NOMO-1 (cell line): Measurements from ENCODE around the gene AATF.

ENCODE experiments used
- DNase-seq, 2 experiments: peaks; one replicate each; lab custom pipeline; 2025; ENCODE audit not compliant: unreplicated experiment in 2 of 2; lab: John Stamatoyannopoulos, UW

AATF gene, protein sequence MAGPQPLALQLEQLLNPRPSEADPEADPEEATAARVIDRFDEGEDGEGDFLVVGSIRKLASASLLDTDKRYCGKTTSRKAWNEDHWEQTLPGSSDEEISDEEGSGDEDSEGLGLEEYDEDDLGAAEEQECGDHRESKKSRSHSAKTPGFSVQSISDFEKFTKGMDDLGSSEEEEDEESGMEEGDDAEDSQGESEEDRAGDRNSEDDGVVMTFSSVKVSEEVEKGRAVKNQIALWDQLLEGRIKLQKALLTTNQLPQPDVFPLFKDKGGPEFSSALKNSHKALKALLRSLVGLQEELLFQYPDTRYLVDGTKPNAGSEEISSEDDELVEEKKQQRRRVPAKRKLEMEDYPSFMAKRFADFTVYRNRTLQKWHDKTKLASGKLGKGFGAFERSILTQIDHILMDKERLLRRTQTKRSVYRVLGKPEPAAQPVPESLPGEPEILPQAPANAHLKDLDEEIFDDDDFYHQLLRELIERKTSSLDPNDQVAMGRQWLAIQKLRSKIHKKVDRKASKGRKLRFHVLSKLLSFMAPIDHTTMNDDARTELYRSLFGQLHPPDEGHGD

DNA sequence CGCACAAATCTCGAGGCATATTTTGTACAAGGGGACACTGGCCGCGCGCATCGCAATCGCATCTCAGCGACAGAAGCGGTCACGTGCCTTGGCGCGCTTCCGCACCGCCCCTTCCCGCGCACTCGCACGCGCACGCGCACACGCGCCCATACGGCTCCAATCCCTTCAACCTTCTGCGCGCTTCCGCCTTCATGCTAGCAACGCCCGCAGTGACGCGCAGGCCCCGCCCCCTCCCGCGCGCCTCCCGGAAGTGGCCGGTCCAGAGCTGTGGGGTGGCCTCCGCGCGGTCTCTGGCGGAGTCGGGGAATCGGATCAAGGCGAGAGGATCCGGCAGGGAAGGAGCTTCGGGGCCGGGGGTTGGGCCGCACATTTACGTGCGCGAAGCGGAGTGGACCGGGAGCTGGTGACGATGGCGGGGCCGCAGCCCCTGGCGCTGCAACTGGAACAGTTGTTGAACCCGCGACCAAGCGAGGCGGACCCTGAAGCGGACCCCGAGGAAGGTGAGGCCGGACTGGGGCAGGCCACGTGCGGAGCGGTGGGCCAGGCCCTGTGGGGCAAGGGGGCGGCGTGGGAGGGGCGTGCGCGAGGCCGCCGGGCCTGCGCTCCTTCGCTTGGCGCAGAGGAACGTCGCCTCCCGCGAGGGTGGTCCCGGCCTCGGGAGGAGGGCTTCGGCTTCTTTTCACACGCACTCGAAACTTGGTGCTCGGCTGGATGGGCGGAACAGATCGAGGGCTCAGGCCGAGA is at the start of gene AATF:
Gene AATF (plus strand): TSS at position 238 of the 744 bp plus-strand sequence. CDS start 172 bp downstream, at position 410.
- peak; percentile 94 to 95 for DNase-seq

DNA sequence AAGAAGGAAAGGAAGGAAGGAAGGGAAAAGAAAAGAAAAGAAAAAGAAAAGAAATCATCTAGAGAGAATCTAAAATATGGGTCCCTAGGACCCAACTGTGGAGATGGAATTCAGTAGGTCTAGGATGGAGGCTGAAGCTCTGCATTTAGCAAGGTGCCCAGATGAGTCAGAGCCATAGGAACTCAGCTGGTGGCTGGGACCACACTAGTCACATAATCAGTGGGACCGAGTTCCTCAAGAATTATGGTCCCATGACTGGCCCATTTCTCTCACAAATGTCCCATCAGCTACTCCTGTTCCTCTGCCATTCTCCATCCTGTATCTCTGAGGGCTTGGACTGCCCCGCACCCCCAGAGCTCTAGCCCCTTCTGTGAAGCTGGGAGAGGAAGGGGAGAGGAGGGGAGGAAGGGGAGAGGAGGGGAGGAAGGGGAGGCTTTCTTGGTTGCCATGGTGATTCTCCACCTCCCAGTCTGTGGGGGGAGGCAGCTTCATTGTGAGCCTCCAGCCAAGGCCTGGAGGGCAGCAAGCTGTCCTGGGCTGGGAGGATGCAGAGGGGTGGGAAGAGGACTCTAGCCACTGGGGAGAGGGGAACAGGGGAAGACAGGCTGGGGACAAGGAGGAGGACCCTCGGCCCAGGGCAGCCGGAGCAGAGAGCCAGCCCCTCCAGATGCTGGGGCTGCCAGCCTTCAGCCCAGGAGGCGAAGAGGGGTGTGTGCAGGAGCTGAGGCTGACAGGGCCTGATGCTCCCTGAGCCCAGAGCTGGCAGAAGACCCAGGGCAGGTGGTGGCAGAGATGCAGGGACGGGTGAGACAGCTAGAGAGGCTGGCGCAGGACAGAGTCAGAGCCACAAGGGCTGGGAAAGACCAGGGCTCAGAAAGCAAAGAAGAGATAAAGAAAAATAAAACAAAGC is 49.2 kb upstream of the AATF start:
- DNase-seq = no peak

- no peak for DNase-seq
These were observed 48.6 kb upstream of the AATF start for GRCh38 chr17:36900160-36900512.

DNA sequence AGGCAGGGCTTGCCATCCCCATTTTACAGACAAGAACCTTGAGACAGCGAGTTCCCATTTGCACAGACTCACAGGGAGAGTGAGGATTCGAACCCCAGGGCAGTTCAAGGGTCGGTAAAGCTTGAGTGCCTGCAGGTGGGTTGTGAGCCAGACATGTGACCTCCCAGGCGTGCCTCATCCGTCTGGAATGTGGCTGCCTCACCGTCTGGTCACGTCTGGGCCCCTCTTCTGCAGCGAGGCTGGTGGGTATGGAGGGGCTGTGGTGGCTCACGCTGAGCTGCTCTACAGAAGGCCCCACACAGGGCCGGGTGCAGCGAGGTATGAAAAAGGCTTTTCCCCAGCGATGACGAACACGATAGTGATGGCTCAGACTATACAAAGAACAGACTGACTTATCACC is 47.2 kb upstream of the AATF start:
- no peak for DNase-seq

DNA sequence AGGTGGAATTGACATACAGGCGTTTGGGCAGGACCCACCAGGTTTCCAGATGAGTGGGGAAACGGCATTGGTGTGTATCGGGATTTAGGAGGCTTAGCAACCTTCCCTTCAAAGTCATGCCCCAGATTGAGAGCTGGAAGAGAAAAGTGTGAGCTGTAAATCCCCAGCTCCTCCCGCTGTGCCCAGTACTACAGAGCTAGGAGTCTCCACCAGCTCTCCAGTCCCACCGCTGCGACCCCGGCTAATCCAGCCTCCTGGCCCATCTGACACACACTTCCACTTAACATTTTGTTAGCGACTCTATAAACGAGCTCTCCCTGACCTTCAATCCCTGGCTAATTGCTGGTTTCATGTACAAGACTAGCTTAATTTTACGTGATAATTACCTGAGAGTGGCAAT is 41.3 kb upstream of the AATF start:
- no peak for DNase-seq

DNA sequence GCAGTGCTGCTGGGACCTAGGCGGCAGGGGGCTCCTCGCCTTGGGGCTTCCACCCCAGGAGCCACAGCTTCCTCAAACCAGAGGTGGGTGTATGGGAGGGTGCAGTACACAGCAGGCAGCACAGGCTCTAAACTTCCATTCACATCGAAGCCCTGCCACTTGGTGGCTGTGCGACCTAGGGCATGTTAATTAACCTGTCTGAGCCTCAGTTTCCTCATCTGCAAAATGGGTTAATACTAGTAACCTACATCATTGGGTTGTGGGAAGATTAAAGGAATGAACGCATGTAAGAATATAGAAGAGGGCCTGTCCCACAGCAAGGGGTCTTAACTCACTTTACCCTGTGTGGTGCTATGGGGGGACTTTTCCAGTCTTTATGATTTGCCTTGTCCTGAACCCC is 38.2 kb upstream of the AATF start:
- DNase-seq = no peak

DNA sequence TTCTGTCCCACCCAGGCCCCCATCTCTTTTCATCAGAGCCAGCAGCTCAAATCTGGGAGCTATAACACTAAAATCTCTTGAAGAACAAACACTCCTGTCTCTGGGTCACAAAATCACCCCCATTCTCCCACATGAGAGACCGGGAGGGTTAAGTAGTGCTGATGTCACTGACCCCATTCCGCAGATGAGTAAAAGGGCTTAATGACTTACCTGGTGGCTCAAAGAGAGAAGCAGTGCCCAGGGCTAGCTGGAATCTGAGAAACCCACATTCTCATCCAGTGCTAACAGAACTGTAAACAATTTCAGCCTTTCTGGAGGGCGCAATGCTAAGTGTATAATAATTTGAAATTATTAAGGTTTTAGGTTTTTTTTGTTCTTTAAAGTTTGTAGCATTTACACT is 37.8 kb upstream of the AATF start:
- no peak for DNase-seq

GRCh38 chr17:36913132-36913531 is 35.6 kb upstream of the AATF start:
- no peak for DNase-seq

GRCh38 chr17:36918211-36918691 is 30.5 kb upstream of the AATF start:
- no peak for DNase-seq

DNA sequence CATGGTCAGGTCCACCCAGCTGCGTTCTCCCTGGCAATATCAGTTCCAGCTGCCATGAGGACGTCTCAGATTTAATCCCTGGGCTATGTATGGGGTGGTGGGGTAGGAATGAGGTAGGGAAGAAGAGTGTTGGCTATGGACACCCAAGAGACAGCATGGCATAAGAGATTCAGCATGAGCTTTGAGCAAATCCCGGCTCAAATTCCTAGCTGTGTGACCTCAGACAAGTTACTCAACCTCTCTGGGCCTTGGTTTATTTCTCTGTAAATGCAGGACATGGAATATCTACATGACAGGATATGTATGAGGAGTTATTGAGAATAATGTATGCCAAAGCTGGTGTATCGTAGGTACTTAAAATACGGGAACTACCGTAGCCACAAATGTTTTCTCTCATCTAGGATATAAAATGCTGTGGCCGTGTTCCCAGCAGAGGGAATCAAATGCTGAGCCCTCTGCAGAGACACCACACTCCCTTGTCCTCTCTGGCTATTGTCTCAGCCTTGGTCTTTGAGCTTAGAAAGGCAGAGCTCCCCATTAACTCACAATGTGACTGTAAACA is 29.3 kb upstream of the AATF start:
- DNase-seq = no peak

- DNase-seq = no peak
These were observed 28.4 kb upstream of the AATF start for GRCh38 chr17:36920032-36921005.

DNA sequence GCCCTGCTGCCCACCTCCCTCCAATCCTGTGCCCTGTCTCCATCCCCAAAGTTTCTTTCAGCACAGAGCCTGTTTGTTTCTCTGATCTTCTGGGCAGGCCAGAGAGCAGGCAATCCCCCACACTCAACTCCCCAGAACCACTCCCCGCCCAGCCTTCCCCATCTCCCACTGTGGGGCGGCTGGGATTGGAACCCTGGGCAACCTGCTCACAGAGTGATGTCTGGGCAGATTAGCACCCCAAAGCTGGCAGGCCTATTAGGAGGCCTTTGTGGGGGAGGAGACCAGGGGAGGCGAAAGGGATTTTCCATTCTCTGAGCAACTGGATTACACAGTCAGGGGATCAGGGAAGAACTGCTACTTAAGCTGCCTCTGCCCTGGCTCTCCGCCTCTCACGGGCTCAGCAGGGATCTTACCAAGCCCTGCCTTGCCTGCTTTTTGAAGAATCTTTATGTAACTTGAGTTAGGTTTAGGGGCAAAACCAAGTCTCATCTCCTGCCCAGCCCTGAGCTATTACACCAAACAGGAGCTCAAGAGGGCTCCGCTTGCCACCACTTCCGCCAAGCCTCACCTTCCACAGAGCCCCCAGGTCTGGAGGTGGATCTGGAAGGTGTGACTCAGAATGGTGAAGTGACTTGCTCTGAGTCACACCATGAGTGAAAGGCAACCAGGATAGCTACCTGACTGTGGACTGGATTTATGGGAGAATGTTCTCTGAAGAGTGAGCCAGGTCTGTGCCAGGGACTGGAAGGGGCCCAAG is 27.5 kb upstream of the AATF start:
- DNase-seq = no peak

DNA sequence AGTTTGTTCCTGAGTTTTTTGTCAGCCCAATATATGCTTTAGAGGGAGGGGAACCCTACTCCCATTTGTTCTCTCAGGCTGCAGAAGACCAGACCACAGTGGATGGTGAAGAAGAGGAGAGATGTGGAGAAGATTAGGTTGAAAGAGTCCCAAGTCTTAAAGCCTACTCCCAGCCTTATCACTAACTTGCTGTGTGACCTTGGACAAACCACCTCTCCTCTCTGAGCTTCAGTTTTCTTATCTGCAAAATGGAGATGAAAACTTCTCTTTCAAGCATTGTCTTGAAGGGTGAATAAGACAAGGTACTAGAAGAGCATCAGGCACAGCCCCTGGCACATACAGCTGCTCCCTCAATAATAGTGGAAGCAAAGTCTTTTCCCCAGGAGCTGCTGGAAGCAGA is 26.6 kb upstream of the AATF start:
- no peak for DNase-seq

- DNase-seq = no peak
These were observed 24.9 kb upstream of the AATF start for GRCh38 chr17:36923814-36924221.

DNA sequence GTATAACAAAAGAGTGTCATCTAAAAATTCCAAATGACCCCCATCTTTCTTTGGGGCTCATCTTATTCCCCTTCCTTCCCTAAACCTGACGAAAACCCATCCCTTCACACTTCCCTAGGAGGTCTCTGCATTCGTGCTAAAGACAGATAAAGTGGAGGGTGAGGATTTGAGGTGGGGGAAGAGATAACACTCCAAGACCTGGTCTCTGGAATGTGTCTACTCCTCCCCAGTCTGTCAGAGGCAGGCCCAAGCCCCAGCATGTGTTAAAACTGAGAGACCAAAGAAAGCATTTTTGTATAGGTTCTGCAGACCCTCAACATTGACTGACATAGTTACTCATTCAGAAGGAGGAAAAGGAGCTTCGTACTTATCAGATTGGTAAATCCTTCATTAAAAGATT is 22.5 kb upstream of the AATF start:
- DNase-seq = no peak

GRCh38 chr17:36926701-36927100 is 22.1 kb upstream of the AATF start:
- DNase-seq = no peak

DNA sequence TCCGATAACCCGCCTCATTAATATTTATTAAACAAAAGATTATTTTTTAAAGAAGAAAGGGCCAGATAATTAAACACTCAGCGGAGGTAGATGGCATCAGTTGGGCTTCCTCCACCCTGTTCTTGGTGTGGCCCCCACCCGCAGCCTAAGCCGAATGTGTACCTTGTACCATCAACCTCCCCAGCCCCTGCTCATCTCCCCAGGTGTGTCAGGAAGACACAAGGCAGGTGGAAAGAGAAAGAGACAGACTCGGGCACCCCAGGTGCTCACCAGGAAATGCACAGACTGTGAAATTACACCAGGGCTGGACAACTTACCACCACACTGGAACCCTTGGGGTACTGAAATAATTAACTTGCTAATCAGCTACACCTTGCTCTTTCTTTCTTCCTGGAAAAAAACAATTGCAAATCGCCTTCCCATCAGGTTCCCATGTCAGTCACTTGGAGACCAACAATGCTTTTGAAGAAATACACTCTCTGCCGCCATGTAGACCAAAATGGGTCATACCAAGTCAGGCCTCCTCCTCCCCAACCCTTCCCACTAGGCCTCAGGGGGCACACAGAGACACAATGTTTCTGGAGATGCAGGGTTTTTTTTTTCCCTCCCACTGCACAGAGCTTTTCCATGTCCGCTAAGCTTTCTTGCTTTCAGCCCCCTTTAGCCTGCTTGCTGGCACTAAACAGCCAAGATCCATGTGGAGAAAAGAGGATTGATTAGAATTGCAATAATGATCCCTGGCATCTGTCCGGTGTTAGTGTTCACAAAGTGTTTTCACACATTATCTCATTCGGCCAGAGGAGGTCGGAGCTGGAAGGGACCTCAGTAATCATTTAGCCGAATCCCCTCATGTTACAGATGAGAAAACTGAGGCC is 20.0 kb upstream of the AATF start:
- no peak for DNase-seq
